D341Med (cell line): ENCODE data around the gene CIAO3.

Source experiments
- DNase-seq: peaks from one replicate; pipeline ENCODE4 v3.0.0; 2012; ENCODE audit warnings: low spot score

CIAO3 gene

DNA sequence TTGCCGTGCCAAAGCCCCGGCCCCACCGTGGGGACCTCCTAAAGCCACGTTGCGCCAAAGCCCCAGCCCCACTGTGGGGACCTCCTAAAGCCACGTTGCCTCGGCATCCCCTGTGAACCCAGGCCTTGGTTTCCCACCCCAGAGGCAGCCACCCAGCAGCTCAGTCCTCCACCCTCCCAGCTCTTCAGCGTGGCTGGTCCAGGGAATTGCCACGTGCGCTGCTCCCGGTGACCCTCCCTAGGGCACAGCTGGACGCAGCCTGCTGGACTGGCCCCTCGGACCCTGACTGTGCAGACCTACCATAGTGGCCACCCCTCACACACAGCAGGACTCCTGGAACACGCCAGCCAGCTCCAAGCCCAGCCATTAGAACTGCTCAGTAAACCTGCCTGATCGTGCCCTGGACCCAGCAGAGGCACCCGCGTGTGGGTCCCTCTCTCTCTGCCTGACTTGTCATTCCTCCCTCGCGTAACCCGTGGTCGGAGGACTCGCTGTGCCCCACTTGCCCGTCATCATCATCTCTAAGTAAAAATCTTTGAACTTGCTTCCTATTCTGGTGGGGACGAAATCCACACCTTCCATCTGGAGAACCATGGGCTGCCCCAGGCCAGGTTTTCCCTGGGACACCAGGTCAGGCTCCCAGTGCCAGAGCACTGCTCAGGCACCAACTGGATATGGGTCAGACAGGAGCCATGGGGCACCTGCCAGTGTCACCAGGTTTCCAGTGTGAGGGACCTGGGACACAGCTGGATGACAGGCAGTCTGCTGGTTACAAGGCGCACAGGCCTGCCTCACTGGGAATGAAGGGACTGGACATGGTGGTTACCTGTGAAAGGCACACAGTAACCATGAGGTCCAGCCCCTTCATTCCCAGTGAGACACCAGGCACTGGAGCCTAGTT is 5.6 kb downstream of the CIAO3 start:
- DNase-seq: no peak

DNA sequence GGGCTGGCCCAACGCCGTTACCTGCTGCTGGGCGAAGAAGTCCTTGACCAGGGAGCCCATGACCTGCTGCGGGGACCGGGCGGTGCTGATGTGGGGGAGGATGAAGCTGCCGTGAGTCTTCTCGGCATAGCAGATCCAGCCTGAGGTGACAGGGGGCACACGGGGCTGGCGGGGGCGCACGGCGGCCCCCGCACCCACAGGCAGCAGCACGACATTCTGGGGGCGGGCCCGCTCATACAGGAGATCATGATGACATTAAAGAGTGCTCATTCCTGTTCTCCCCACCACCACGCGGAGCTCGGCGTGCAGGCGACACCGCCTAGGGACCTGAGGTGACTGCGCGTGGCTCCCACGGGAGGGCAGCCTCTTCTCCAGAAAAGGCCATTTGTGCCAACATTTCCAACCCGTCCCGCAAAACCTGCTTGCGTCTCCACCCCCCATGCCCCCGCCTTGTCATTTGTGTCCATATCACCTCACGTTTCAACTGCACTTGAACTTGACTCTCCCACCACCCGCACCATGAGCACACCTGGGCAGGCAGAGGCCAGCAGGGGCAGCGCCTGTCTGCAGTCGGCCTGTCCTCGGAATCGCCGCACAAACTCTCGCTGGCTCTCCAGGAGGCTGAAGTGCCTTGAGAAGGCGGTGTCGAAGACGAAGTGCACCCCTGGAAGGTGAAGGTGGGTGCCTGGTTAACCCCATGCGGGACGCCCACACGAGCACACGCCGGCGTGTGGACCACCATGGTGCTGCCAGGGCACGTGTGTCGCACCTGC is 6.4 kb downstream of the CIAO3 start:
- DNase-seq: no peak

DNA sequence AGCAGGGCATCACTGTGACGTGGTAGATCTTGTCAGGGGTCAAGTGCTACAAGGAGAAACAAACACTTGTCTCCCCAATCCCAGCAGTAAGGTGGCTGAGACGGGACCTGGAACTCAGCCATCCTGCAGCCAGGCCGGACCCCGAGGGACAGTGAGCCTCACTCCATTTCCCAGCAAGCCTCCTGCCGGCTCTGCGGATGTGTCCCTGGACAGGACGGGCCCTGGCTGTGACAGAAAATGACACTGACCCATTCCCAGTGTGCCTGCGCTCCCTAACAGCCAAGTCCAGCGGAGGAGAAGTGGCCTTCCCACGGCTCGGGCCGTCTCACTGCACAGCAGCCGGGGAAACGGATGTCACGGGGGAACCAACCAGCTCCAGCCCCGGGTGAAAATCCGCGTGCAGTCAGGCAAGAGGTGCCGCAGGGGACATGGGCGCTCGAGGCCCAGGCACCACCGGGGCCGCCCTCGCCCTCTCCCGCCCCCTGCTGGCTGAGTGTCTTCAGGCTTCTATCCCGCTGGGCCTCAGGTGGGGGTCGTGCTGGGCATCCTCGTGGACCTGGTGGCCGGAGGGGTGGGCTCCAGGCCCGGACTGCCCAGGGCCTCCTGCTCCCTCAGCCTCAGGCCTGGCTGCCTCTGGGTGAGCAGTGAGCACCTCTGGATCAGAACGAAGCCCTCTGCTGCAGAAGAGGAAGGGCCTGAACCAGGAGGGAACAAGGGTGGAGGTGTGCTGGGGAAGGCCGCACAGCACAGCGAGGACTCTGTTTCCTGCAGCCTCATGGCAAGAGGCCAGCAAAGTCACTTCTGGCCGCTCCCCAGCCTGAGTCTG is 7.2 kb downstream of the CIAO3 start:
- no peak for DNase-seq

DNA sequence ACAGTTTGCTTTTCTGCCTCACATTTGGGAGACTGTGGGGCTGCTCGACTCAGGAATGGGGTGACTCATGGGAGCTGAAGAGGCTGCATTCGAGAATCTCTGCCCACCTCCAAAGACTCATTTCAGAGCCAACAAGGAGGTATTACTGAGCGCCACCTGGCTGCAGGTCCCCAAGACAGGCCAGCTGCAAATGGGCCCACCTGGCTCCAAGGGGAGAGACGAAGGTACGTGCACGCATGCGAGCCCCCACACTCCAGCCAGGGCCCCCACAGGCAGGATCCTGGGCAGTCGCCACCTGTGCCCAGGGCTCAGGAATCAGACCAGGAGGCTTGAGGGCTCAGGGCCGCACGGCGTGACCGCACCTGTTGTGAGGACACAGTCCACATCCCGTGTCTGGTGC is 7.9 kb downstream of the CIAO3 start:
- no peak for DNase-seq

DNA sequence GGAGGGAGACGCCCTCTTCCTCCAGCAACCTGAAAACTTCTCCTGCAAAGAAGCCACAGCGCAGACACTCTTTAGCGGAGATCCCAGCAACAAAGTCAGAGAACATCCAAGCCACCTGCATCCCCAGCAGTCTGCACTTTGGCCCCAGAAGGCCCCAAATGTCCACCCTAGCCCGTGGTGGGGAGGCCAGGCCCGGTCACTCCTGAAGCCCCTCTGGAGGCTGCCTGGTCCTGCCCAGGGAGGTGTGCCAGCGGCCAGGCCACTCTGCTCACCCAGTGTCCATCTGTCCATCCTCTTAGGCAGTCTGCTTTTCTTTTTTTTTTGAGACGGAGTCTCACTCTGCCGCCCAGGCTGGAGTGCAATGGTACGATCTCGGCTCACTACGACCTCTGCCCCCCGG is 8.5 kb downstream of the CIAO3 start:
- DNase-seq: no peak

DNA sequence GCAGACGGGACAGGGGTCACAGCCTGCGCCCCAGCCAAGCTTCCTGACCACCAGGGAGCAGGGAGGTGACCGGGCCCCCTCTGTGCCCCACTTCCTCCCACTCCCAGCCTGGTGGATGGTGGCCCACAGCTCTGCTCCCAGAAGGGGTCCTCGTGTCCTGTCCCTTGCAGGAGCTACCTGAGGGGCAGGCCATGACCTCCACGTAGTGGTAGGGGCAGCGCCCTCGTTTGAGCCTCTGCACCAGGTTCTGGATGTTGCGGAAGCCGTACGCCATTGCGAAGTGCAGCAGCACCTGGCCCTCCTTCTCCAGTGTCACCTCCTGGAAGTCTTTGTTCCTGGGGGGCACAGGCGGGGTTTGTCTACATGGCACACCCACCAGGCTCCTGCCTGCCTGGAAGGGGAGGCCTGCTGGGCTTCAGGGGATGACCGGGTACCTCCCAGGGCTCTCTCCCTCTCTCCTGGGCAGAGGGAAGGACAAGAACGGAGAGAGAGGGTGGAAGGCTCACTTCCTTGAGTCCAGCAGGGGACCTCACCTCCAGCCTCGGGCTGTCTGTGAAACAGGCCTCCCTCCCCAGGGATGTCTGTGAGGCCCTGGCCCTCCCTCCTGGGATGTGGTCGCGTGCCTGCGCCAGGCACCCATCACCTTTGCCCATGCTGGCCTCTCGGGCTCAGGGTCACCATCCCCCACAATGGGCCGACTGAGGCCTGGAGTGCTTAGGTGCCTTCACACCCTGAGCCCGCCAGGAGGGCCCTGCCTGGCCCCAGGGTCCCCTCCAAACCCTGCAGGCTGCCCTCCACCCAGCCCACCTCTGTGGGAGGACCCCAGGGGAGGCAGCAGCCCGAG is 9.9 kb downstream of the CIAO3 start:
- no peak for DNase-seq

DNA sequence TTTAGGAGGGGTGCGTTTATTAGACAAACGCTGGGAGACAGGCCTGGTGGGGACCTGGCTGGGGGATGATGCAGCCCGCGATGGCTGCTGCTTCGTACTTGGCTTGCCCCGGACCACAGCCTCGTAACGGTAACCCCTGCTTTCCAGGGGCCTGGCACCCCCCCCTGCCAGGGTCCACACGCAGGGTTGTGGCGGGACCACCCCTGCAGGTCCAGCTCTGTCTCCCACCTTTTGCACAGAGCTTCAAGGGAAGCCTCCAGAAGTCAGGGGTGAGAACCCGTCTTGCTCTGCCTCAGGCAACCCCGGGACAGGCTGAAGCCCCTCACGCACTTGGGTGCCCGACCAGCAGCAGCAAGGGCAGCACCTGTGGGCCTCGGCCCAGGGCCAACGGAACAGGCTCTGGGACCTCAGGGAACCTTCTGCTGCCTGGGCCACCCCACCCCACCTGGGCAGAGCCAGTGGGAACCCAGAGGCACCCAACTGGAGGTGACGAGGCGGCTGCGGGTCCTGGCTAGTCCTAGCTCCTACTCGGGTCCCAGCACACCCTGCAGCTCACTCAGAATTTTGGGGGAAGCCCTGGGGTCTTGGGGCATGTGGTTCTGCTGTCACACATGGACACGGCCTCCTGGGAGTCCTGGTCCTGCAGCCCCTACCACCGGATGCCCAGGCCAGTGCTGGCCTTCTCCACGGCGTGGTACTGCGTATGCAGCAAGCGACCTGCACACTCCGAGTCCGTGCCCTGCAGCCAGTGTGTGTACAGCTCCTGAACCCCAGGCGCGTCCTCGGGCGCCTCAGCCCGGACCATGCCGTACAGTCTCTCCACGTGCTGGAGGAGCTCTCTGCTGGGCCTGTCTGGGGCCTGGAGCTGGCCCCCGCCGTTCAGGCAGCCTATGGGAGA is 10.8 kb downstream of the CIAO3 start:
- DNase-seq: no peak

- no peak for DNase-seq
These were observed 11.7 kb downstream of the CIAO3 start for GRCh38 chr16:728890-729744.

- DNase-seq: peak; percentile 84
These were observed 12.5 kb downstream of the CIAO3 start for GRCh38 chr16:728131-728889.

DNA sequence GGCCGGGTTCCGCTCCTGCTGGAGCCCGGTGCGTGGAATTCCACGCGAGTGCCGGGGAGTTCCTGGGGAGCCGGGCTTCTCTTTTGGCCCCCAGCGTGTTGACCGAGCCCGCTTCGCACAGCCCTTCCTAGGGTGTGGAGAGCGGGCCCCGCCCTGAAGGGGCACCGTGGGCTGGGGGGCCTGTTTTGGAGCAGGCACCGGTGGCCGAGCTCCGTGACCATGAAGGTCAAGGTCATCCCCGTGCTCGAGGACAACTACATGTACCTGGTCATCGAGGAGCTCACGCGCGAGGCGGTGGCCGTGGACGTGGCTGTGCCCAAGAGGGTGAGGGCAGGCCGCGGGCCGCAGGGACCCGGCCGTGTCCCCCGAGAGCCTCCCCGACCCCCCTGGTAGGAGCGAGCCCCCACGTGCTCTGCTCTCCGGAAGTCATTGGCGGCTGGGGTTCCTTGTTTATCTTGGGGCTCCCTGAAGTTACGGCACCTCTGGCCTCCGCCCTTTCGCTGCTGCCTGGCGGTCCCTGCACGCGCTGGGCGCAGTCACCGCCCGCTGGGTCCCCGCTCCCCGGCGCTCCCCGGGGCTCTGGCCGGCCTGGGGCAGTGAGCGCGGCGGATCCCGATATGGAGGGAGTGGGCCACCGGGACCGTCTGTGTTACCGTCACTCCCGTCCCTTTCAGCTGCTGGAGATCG is 13.4 kb downstream of the CIAO3 start:
- DNase-seq: peak; percentile 63

- DNase-seq: peak; percentile 87
These were observed 14.1 kb downstream of the CIAO3 start, which contains the start of the genes CCDC78 and HAGHL for GRCh38 chr16:726438-727290. CCDC78 (minus strand) TSS chr16:726443; CDS start chr16:726367, 76 bp downstream. HAGHL (plus strand) TSS chr16:727106; CDS start chr16:727510, 404 bp downstream.

DNA sequence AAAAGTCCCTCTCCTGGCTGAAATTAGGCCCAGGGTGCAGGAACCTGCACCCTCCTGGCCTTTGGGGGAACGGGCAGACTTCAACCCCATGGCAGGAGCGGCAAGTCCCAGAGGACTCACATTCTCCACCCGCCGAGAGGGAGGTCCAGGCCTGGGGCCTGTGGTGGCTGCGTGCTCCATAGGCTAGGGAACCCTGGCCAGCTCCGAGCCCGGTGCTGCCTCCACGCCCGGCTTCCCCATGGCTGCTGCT is 14.7 kb downstream of the CIAO3 start:
- DNase-seq: no peak

DNA sequence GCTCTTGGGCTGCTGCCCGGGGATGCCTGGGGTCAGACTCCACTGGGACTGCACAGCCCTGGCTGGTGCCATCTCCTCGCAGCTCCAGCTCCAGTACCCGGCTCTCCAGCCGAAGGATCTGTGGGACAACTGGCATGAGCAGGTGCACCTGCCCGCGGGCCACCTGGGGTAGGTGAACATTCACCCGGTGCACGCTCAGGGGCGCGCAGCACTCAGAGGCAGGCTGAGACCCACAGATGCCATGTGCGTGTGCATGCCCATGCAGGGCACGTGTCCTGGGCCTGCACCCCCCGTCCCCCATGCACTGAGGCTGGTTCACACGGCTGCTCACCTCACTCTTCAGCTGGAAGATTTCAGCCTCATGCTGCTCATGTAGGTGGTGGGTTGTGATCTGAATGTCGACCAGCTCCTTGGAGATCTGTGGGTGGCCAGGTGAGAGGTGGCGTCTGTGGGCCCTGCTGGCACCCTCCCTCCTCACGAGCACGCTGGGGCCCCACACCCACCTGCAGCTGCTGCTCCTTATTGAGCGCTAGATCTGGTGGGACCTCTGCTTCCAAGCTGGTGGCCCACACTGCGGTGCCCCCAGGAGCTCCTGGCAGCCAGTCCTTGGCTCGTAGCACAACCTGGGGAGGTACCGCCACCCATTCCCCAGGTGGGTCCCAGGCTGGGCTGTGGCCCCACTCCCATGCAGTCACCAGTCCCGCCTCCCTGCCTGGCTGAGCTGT is 15.2 kb downstream of the CIAO3 start:
- DNase-seq: no peak

DNA sequence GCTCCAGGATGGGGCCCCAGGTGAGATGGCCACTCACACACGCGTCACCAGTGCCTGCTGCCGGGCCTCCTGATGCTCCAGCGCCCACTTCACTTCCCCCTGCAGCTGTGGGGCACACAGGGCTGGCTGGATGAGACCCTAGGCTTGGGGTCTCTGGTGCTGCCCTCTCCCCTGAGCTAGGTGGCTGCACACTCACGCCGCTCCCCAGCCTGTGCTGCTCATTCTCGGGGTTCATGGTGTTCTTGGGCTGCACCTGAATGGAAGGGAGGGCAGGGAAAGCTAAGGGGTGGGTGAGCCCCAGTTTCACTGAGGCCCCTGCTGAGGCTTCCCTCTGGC is 15.8 kb downstream of the CIAO3 start:
- no peak for DNase-seq

DNA sequence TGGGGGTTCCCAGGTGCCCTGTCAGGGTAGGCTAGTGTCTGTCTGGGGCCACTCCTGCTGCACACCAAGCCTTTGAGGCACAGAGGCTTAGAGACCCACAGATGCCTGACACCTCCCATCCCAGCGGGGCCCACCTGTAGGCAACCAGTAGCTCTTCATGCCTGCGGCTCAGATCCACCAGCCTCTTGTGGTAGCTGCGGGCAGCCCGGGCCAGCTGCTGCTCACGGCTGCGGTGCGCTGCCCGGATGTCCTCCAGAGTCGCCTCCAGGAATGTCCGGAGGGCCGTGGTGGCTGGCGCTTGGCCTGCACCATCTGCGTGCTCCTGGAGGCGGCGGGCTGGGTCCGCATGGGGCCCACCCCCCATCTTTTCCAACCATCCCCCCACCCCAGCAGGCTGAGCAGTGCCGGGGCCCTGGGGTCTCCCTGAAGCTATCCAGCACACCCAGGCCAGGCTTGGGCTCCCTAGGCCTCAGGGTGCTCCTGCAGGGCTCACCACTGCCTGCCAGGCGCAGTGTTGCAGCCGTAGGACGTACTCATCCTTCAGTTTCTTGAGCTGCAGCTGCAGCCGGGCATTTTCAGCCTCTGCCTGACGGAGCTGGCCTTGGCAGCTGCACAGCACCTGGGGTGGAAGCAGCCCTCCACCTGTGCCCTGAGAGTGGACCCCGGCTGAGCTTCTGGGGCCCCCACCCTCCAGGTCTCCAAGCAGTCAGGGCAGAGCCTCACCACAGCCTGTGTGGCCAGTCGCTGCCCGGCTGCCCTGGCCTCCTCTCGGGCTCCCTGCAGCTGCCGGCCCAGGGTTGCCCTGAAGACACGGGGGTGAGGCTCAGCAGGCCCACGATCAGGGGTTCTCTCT is 16.4 kb downstream of the CIAO3 start:
- DNase-seq: no peak

DNA sequence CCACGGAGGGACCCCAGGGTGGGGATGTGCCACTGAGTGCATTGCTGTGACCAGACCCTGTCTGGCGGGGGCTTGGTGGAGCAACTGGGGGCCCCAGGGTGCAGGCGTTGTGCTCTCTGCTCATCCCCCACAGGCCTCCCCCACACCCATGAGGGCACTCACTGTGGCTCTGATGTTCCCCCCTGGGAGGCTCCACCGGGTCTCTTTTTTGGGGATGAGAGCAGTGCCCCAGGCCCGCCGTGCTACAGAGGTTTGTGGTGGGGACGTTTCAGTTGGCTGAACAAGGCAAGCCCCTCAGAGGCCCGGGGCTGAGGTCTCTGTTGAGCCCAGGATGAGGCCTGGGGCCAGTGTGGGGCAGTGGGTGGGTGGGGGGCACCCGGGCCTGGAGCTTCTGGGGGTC is 17.1 kb downstream of the CIAO3 start:
- DNase-seq: no peak
